ENCODE data around the gene SNX9.
"Not testable (repeated sequence)": the region's sequence is repeated elsewhere in the genome, so short reads cannot be mapped to it uniquely, and the experiment has no call there.

SNX9 gene

DNA sequence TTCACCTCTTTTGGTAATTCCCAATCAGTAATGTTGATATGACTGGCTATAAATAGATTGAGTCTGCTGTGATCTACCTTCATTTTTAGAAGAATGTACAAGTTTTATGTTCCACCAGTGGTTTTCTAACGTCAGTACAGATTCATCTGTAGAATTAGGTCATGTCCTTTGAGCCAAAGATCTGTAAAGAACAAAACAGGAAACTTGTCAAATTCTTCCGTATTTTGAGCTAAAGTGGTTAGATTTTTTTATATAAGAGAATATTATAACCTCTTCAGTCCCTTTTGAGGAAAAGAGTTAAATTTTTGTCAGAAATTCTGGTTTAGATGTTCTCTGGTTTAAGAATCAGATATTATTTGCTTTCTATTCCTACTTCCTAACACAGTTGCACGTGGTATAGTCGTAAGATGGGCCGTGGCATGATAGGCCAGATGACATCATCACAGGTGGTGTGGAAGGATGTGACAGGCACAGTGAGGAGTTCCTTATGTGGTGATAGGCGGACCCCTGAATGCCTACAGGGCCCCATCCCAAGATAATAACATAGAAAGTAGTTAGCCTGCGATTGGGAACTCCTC is 62.3 kb downstream of the SNX9 start:
- DNase-seq (ENCODE audit: low spot score in 2 of 2) = no peak
- Histone ChIP-seq H3K36me3 (replicated peaks) (no peaks in the 10 kb centered on the region), H3K4me1 (peaks cover 18% of the 10 kb centered on the region), H3K9me3 (no peaks in the 10 kb centered on the region), H3K27me3 (ENCODE audit: low read depth) (no peaks in the 10 kb centered on the region), H3K4me3 (no peak overlapping the region)
- in situ Hi-C loops (cut with MboI; ENCODE audit: low sequenced_read_pairs) = no loop called here

DNA sequence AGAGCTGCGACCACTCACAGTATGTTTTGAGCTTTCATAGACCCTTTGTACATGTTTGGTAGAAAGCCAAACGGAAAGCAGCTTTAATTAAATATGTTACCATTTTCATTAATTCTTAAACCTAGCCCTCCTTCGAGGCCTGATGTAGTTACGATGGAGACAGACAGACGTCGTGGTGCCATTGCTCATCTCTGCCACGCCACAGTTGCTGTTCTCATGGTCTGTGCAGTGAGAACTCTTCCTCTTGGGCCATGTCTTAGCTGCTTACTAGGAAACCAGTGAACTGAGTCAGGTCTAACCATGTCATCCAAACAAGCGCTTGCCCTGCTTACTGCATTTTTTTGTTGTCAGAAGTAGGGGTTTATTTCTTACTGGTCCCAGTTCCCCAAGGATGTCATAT is 62.8 kb downstream of the SNX9 start:
- H3K27me3 ChIP-seq (ENCODE audit: low read depth) = no peaks in the 10 kb centered on the region
- no peak for DNase-seq (ENCODE audit: low spot score in 2 of 2)
- in situ Hi-C loops (cut with MboI; ENCODE audit: low sequenced_read_pairs) = no loop called here
- H3K4me1 ChIP-seq = peaks cover 18% of the 10 kb centered on the region
- H3K36me3 ChIP-seq (replicated peaks) = no peaks in the 10 kb centered on the region
- no peak overlapping the region for H3K4me3 ChIP-seq
- no peaks in the 10 kb centered on the region for H3K9me3 ChIP-seq

DNA sequence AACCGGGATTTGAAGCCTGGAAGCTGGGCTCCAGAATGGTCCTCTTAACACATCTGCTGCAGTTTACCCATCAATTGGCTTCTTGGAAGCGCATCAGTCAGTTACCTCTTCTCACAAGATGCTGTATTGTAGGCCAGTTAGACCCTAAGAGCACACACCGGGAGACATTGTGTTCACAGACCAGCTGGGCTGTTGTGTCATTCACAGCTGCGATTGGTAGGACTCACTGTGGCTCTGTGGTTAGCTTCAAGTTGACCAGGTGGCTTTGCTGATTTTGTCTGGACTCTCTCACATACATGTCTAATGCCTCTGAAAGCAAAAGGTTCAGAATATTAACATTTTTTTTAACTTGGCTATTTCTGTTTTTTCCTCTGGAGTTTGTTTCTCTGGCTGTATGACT is 64.8 kb downstream of the SNX9 start:
- in situ Hi-C loops (cut with MboI; ENCODE audit: low sequenced_read_pairs) = no loop called here
- Histone ChIP-seq H3K27me3 (ENCODE audit: low read depth) (no peaks in the 10 kb centered on the region), H3K4me1 (peaks cover 18% of the 10 kb centered on the region)

DNA sequence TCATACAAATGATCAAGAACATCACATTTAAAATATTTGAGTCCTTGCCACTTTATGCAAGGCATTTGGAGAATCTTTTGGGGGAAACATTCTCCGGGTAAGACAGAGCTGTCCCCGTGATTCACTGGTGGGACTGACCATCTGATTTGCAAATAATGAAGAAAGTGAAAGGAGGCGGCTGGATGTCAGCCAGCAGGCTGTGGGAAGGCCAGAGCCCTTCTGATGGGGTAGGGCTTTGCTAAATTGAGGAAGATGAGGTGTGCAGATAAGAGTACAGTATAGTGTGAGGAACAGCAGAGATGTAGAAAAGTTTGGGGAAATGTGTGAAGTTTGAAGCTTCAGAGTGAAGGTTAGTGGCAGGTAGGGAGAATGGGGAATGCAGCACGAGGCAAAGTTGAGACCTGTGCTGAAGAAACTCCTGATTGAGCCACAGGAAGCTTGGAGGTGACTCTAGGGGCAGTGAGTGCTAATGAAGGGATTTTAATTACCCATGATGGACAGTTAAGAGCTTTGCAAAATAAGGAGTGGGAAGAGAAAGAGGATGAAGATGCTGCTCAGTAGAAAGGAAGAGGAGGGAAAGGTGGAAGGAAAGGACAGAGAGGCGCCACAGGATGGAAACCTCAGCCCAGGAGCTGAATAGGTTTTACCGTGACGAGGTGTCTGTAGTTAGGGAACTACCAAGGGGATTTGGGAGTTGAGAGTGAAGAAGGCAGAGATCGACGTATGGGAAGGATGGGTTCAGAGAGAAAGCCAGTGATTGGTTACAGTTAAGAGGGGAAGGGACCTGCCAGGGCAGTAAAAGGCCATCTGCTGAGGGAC is 68.7 kb downstream of the SNX9 start:
- in situ Hi-C loops (cut with MboI; ENCODE audit: low sequenced_read_pairs) = no loop called here
- 0 out of 2 replicates have a peak, but pooled peaks cover 3% of the 10 kb centered on the region for H3K36me3 ChIP-seq (replicated peaks)
- no peak for DNase-seq (ENCODE audit: low spot score in 2 of 2)
- H3K4me1 ChIP-seq = peaks cover 7% of the 10 kb centered on the region
- H3K4me3 ChIP-seq = no peak overlapping the region
- H3K27me3 ChIP-seq (ENCODE audit: low read depth) = no peaks in the 10 kb centered on the region
- H3K9me3 ChIP-seq = no peaks in the 10 kb centered on the region

More for the DNA sequence above, 64.8 kb downstream of the SNX9 start:
- Histone ChIP-seq H3K9me3 (no peaks in the 10 kb centered on the region), H3K4me3 (no peak overlapping the region), H3K36me3 (replicated peaks) (no peaks in the 10 kb centered on the region)
- no peak for DNase-seq (ENCODE audit: low spot score in 2 of 2)

DNA sequence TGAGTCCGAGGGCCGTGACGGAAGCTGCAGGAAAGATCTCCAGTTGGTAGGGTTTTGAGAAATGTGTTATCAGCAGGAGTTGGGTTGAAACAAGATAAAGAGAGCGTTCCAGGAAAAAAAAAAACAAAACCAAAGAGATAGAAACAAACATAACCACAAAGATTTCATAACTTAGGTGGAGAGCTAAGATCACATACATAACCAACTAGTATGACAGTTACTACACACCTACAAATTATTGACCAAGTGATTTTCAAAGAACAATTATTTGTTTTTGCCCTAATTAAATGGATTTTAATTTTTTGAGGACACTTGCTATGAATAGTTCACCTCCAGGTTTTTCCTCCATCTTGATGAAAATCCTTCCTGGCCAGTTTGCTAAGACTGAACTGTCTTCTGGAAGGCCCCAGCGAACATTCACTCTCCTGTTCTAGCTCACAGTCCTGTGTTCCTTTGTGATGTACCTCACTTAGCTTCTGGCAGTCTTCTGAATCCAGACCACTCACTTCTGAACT is 69.4 kb downstream of the SNX9 start:
- peaks cover 7% of the 10 kb centered on the region for H3K4me1 ChIP-seq
- H3K9me3 ChIP-seq = no peaks in the 10 kb centered on the region
- H3K4me3 ChIP-seq = no peak overlapping the region
- in situ Hi-C loops (cut with MboI; ENCODE audit: low sequenced_read_pairs) = no loop called here
- 0 out of 2 replicates have a peak, but pooled peaks cover 3% of the 10 kb centered on the region for H3K36me3 ChIP-seq (replicated peaks)
- DNase-seq (ENCODE audit: low spot score in 2 of 2) = no peak
- no peaks in the 10 kb centered on the region for H3K27me3 ChIP-seq (ENCODE audit: low read depth)

DNA sequence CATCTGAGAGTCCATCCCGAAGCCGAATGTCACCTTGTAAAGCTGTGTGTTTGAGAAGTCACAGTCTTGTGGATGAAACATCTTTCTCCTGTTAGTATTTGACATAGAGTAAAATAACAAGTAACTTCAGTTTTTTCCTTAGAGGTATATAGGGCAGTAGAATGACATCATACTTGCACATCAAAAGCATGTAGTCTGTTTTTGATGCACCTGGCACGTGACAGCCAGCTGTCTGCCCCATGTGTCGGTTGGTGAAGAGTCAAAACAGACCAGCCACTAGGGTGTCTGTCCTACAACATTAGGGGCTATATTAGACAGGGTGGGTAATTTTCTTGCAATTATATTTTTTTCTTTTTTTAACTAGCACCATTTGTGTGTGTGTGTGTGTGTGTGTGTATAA is 70.2 kb downstream of the SNX9 start:
- Histone ChIP-seq H3K4me3 (no peak overlapping the region), H3K4me1 (peaks cover 7% of the 10 kb centered on the region), H3K27me3 (ENCODE audit: low read depth) (no peaks in the 10 kb centered on the region), H3K36me3 (replicated peaks) (0 out of 2 replicates have a peak, but pooled peaks cover 3% of the 10 kb centered on the region), H3K9me3 (no peaks in the 10 kb centered on the region)
- DNase-seq (ENCODE audit: low spot score in 2 of 2) = no peak
- in situ Hi-C loops (cut with MboI; ENCODE audit: low sequenced_read_pairs) = no loop called here

DNA sequence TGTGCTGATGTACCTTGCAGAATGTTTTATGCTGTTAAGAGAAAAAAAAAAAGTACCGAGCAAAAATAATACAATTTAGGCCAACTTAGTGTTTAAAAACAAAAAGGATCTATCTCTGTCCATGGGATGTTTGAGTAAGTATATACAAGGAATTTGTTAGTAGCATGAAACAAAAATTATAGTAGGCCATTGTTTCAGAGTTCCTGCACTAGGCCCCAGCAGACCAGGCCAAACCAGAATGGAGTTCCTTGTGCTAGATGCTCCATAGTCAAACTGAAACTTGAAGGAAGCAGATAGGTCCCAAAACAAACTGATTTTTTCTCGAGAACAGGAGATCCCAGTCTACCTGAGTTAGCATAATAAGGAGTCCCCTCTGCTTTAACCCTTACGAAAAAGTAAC is 72.5 kb downstream of the SNX9 start:
- DNase-seq (ENCODE audit: low spot score in 2 of 2) = no peak
- peaks cover 3% of the 10 kb centered on the region; the same call in 1 of the 2 replicates for H3K36me3 ChIP-seq (replicated peaks)
- in situ Hi-C loops (cut with MboI; ENCODE audit: low sequenced_read_pairs) = no loop called here
- no peak overlapping the region for H3K4me3 ChIP-seq
- no peaks in the 10 kb centered on the region for H3K27me3 ChIP-seq (ENCODE audit: low read depth)
- H3K9me3 ChIP-seq = no peaks in the 10 kb centered on the region
- no peaks in the 10 kb centered on the region for H3K4me1 ChIP-seq

DNA sequence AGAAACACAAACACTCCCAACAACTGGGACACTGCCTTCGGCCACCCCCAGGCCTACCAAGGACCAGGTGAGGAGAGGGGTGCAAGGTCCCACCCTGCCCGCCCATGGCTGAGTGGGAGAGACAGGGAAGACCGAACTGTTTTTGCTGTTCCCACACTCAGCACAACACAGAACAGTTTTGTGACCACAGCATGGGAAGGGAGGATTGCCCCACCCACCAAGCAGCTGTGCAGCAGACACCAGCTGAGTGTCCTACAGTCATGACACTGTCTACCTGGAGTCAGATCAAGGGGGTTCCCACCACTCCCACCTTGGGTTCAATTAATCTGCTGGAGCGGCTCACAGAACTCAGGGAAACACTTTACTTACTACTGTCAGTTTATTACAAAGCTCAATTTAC is 73.9 kb downstream of the SNX9 start:
- peaks cover 3% of the 10 kb centered on the region; the same call in 1 of the 2 replicates for H3K36me3 ChIP-seq (replicated peaks)
- in situ Hi-C loops (cut with MboI; ENCODE audit: low sequenced_read_pairs) = no loop called here
- DNase-seq (ENCODE audit: low spot score in 2 of 2) = no peak

DNA sequence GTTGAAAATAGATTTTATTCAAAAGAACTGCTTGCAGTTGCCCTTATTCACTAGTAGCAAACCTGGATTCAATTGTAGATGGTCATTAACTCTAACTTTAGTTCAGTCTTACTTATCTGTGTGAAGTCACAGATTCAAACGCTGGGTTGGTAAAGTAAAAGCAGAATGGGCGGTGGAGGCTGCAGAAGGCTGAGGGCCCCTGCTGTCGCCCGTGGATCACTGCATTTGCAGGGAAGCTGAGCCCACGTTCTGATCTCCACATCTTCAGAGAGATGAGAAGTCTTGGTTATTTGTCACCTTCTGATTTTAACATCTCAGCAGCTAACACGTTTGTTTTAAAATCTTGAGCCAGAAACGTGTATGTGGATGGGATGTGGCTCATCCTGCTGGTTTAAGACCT is 75.1 kb downstream of the SNX9 start:
- Histone ChIP-seq H3K27me3 (ENCODE audit: low read depth) (no peaks in the 10 kb centered on the region), H3K4me3 (no peak overlapping the region), H3K4me1 (no peaks in the 10 kb centered on the region), H3K36me3 (replicated peaks) (peaks cover 3% of the 10 kb centered on the region; the same call in 1 of the 2 replicates), H3K9me3 (no peaks in the 10 kb centered on the region)
- no peak for DNase-seq (ENCODE audit: low spot score in 2 of 2)
- in situ Hi-C loops (cut with MboI; ENCODE audit: low sequenced_read_pairs) = no loop called here

More for the DNA sequence above, 73.9 kb downstream of the SNX9 start:
- H3K27me3 ChIP-seq (ENCODE audit: low read depth) = no peaks in the 10 kb centered on the region
- H3K9me3 ChIP-seq = no peaks in the 10 kb centered on the region
- H3K4me3 ChIP-seq = no peak overlapping the region
- H3K4me1 ChIP-seq = no peaks in the 10 kb centered on the region

DNA sequence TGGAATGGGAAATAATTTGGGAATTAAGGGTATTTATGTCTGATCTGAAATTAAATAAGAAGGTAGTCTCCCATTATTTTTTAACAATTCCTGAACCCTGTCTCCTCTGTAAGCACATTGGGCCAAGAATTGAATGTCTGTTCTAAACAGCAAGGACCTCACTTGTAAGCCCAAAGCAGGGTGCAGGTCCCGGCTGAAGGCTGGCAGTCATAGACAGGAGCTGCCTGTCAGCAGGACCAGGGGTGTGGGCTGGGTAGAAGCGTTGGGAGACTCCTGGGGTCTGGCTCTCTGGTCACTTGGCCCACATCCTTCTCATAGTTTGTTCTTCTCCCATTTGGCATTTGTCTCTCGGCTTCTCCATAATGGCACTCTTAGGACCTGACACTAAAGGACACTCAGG is 75.6 kb downstream of the SNX9 start:
- Histone ChIP-seq H3K36me3 (replicated peaks) (peaks cover 3% of the 10 kb centered on the region; the same call in 1 of the 2 replicates), H3K4me3 (no peak overlapping the region), H3K27me3 (ENCODE audit: low read depth) (no peaks in the 10 kb centered on the region), H3K9me3 (no peaks in the 10 kb centered on the region), H3K4me1 (no peaks in the 10 kb centered on the region)
- no peak for DNase-seq (ENCODE audit: low spot score in 2 of 2)
- in situ Hi-C loops (cut with MboI; ENCODE audit: low sequenced_read_pairs) = no loop called here

DNA sequence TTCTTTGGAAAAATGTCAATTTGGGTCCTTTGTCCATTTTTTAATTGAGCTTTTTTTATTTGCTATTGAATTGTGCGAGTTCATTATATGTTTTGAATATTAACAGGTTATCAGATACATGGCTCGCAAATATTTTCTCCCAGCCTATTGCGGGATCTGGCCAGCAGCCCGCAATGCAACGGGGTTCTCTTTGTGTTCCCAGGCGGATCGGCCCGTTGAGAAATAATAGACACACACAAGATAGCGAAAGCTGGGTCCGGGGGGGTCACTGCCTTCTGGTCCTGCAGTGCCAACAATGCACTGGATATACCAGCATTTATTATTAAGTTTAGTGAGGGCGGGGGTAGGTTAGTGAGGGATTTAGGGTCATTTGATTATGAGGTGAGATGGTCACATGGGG is 77.2 kb downstream of the SNX9 start:
- H3K4me1 ChIP-seq; H3K36me3 ChIP-seq (replicated peaks); in situ Hi-C loops (cut with MboI; ENCODE audit: low sequenced_read_pairs); H3K4me3 ChIP-seq; H3K9me3 ChIP-seq; H3K27me3 ChIP-seq (ENCODE audit: low read depth); DNase-seq (ENCODE audit: low spot score in 2 of 2): not testable (repeated sequence)

DNA sequence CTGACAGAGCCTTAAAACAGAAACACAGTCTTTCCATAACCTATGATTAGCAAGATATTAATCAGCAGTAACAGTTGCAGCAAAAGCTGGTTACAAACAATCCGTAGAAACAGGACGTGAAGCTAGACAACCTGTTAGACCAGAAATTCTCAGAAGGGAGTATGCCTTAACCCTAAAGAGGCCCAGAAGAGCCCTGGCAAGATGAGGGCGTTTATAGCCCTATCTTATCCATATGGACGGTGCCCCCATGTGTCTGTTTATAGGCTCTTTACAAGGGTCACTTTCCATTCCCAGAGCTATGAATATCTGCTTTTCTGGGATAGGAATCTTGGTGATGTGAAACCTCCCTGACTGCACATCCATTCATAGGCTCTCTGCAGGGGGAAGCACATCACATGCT is 77.7 kb downstream of the SNX9 start:
- DNase-seq (ENCODE audit: low spot score in 2 of 2); H3K36me3 ChIP-seq (replicated peaks); H3K4me3 ChIP-seq; H3K27me3 ChIP-seq (ENCODE audit: low read depth); H3K9me3 ChIP-seq; H3K4me1 ChIP-seq; in situ Hi-C loops (cut with MboI; ENCODE audit: low sequenced_read_pairs): not testable (repeated sequence)

DNA sequence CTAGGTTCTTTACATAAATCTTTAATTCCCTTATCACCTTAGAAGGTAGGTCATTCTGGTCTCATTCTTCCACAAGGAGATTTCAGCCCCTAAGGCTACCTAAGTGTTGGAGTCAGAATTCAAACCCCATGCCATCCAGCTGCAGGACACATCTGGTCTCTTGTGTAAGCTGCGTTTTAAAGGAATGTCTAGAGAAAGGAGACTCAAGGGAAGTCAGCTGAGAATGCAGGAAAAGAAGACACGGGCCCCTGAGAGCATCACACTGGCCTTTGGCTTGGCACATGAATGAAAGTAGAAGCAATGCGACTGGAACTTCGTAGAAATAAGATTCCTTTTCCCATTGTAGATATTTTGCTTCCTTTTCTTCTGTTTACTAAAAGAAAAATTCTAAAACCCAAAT is 82.0 kb downstream of the SNX9 start:
- Histone ChIP-seq H3K27me3 (ENCODE audit: low read depth) (no peaks in the 10 kb centered on the region), H3K9me3 (no peaks in the 10 kb centered on the region), H3K36me3 (replicated peaks) (peaks cover 9% of the 10 kb centered on the region; the same call in 1 of the 2 replicates), H3K4me3 (no peak overlapping the region), H3K4me1 (no peaks in the 10 kb centered on the region)
- no peak for DNase-seq (ENCODE audit: low spot score in 2 of 2)
- in situ Hi-C loops (cut with MboI; ENCODE audit: low sequenced_read_pairs) = no loop called here

DNA sequence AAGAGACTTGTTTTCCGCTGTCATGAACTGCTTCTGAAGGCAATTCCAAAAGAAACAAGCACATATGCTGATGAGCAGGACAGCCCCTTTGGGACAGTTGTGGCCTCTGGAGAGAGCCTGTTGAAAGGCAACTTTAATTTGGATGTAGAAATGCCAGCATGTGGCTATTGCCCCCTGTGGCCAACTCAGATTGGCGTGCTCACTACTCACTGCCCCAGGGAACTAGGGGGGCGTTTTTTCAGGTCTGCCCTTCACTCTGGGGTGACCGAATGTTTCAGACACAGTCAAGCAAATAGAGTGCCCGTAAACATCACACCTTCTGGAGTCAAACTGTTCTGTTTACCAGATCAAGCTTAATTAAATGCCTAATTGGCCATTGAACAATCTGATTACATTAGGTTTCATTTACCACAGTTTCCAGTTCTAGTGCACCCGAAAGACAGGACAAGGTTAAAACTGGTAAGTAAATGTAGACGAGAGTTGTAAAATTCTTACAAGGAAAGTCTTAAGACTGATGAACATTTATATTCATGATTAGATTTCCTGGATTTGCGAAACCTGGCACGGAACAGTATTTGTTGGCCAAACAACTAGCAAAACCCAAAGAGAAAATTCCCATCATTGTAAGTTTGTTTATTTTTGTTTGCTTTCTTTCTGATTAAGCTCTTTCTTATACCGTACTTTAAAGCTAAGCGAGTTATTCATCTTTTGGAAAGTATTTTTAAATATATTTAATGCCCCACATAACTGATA is 82.7 kb downstream of the SNX9 start:
- in situ Hi-C loops (cut with MboI; ENCODE audit: low sequenced_read_pairs) = no loop called here
- DNase-seq (ENCODE audit: low spot score in 2 of 2) = no peak
- Histone ChIP-seq H3K36me3 (replicated peaks) (peaks cover 11% of the 10 kb centered on the region; the same call in 1 of the 2 replicates), H3K9me3 (no peaks in the 10 kb centered on the region), H3K27me3 (ENCODE audit: low read depth) (no peaks in the 10 kb centered on the region), H3K4me1 (no peaks in the 10 kb centered on the region), H3K4me3 (no peak overlapping the region)

All from HAP-1 (cell line).